ENCODE data around the gene TPP1. TPM values are rescaled to one million over a fixed set of nuclear protein-coding genes. Genes with fewer than 3 reads are reported as not detected.

TPP1 gene
- total and polyA plus RNA-seq, 4 donors = 57.6 to 169 (median 137) TPM

DNA sequence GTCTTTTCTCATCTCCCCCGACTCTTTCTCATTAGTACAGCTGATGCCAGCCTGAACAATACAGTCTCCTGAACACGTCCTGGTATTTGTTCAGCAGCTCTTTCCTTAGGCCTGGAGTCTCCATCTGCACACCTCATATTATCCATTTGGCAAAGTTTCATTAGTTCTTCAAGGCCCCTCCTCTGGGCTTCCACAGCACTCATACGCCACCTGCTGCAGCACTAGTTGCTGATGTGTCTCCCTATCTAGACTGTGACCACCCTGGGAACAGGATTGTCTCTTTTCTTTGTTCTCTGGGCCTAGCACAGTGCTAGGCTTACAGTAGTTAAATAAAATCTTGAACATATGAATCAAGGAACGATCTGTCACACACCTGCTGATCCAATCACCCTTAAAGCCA, 19.2 kb upstream of the TPP1 start:
- H3K9ac ChIP-seq (ENCODE audit: insufficient read depth in 1 of 2, low read length in 2 of 2) = no peak overlapping the region
- peaks cover 0 to 24% (median 13%) of the 10 kb centered on the region in 4 donors for H3K36me3 ChIP-seq (ENCODE audit: control insufficient read depth in 4 of 4, insufficient read depth in 4 of 4, low read length in 4 of 4)
- H3K27ac ChIP-seq (ENCODE audit: low read depth in 1 of 2, low read length in 1 of 2) = peak overlapping the region in 1 of 2 donors; percentile 37
- TF ChIP-seq, protein P1, sequence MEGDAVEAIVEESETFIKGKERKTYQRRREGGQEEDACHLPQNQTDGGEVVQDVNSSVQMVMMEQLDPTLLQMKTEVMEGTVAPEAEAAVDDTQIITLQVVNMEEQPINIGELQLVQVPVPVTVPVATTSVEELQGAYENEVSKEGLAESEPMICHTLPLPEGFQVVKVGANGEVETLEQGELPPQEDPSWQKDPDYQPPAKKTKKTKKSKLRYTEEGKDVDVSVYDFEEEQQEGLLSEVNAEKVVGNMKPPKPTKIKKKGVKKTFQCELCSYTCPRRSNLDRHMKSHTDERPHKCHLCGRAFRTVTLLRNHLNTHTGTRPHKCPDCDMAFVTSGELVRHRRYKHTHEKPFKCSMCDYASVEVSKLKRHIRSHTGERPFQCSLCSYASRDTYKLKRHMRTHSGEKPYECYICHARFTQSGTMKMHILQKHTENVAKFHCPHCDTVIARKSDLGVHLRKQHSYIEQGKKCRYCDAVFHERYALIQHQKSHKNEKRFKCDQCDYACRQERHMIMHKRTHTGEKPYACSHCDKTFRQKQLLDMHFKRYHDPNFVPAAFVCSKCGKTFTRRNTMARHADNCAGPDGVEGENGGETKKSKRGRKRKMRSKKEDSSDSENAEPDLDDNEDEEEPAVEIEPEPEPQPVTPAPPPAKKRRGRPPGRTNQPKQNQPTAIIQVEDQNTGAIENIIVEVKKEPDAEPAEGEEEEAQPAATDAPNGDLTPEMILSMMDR (IDR thresholded peaks at IDR 0.05; ENCODE audit: control extremely low read depth, extremely low read depth) = no peak
- no peak overlapping the region for H3K4me3 ChIP-seq
- H3K27me3 ChIP-seq (ENCODE audit: control insufficient read depth in 3 of 3, insufficient read depth in 3 of 3, low read length in 2 of 3) = no peaks in the 10 kb centered on the region
- DNase-seq = no peak
- ATAC-seq (ENCODE audit: insufficient read depth, low FRiP score) = no peak
- no peaks in the 10 kb centered on the region for H3K9me3 ChIP-seq (ENCODE audit: control insufficient read depth in 4 of 4, insufficient read depth in 3 of 4, low read length in 3 of 4)
- peaks cover 7 to 28% (median 12%) of the 10 kb centered on the region in 5 donors for H3K4me1 ChIP-seq (ENCODE audit: control insufficient read depth in 5 of 5, insufficient read depth in 5 of 5, low read length in 5 of 5)
- 65 to 85% methylated on average over 4 of the region's 4 CpGs for WGBS, 2 donors

DNA sequence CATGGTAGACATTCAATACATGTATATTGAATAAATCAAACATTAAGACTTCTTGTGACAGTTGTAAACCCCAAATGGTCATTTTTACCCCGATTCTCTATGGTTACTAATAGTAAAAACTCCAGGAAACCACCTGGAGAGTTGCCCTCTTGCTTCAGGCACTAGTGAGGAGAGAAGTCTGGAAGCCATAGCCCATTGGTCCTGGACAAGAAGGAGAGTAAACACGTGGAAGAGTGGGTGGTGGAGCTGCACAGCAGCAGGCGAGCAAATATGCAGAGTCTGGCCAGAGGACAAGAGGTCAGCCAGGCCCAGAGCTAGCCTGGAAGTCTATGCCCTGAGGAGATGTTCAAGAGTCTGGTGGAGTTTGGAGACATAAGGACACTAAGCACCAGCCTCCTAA, 18.6 kb upstream of the TPP1 start:
- no peak overlapping the region for H3K4me3 ChIP-seq
- TF ChIP-seq, protein P1 (IDR thresholded peaks at IDR 0.05; ENCODE audit: control extremely low read depth, extremely low read depth) = no peak
- no peaks in the 10 kb centered on the region for H3K9me3 ChIP-seq (ENCODE audit: control insufficient read depth in 4 of 4, insufficient read depth in 3 of 4, low read length in 3 of 4)
- H3K4me1 ChIP-seq (ENCODE audit: control insufficient read depth in 5 of 5, insufficient read depth in 5 of 5, low read length in 5 of 5) = peaks cover 7 to 28% (median 12%) of the 10 kb centered on the region in 5 donors
- 38 to 63% methylated on average over 3 of the region's 3 CpGs for WGBS, 2 donors
- H3K27ac ChIP-seq (ENCODE audit: low read depth in 1 of 2, low read length in 1 of 2) = peak overlapping the region in 1 of 2 donors; percentile 37
- no peaks in the 10 kb centered on the region for H3K27me3 ChIP-seq (ENCODE audit: control insufficient read depth in 3 of 3, insufficient read depth in 3 of 3, low read length in 2 of 3)
- H3K9ac ChIP-seq (ENCODE audit: insufficient read depth in 1 of 2, low read length in 2 of 2) = no peak overlapping the region
- ATAC-seq (ENCODE audit: insufficient read depth, low FRiP score) (peak; percentile 71), DNase-seq (no peak)
- peaks cover 0 to 30% (median 15%) of the 10 kb centered on the region in 4 donors for H3K36me3 ChIP-seq (ENCODE audit: control insufficient read depth in 4 of 4, insufficient read depth in 4 of 4, low read length in 4 of 4)

DNA sequence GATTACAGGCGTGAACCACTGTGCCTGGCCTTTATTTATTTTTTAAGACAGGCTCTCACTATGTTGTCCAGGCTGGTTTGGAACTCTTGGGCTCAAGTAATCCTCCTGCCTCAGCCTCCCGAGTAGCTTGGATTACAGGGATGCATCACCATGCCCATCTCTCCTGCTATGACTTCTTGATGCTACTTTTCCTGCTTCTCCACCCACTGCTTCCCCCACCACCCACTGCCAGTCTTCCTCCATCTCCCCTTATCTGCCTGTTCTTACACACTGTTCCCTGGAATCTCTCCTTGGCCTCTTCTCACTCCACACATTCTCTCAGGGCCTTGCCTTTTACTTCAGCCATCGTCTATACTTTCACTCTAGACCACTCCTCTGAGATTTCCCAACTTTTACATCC, 17.3 kb upstream of the TPP1 start:
- Histone ChIP-seq H3K9ac (ENCODE audit: insufficient read depth in 1 of 2, low read length in 2 of 2) (no peak overlapping the region), H3K4me3 (no peak overlapping the region), H3K27me3 (ENCODE audit: control insufficient read depth in 3 of 3, insufficient read depth in 3 of 3, low read length in 2 of 3) (no peaks in the 10 kb centered on the region), H3K4me1 (ENCODE audit: control insufficient read depth in 5 of 5, insufficient read depth in 5 of 5, low read length in 5 of 5) (peaks cover 7 to 28% (median 12%) of the 10 kb centered on the region in 5 donors), H3K27ac (ENCODE audit: low read depth in 1 of 2, low read length in 1 of 2) (peak overlapping the region in 1 of 2 donors; percentile 55), H3K36me3 (ENCODE audit: control insufficient read depth in 4 of 4, insufficient read depth in 4 of 4, low read length in 4 of 4) (peaks cover 0 to 39% (median 17%) of the 10 kb centered on the region in 4 donors), H3K9me3 (ENCODE audit: control insufficient read depth in 4 of 4, insufficient read depth in 3 of 4, low read length in 3 of 4) (peaks cover 0 to 1% (median 0%) of the 10 kb centered on the region in 4 donors)
- ATAC-seq (ENCODE audit: insufficient read depth, low FRiP score) = no peak
- DNase-seq = no peak
- WGBS, 2 donors = 79 to 85% methylated on average over 3 of the region's 3 CpGs
- TF ChIP-seq, protein P1 (IDR thresholded peaks at IDR 0.05; ENCODE audit: control extremely low read depth, extremely low read depth) = no peak

Data from lung (tissue), 12 donors.